GM12891 (cell line): ENCODE results near the gene BAK1.

ENCODE experiments used
- POLR2A ChIP-seq: IDR thresholded peaks from 2 replicates; pipeline ENCODE4 v1.6.1; 2011; ENCODE audit warnings: low read depth, low read length, control low read depth
- TAF1 ChIP-seq: IDR thresholded peaks from 2 replicates; pipeline ENCODE4 v1.6.1; 2011; ENCODE audit warnings: low read depth, low read length, control low read depth

DNA sequence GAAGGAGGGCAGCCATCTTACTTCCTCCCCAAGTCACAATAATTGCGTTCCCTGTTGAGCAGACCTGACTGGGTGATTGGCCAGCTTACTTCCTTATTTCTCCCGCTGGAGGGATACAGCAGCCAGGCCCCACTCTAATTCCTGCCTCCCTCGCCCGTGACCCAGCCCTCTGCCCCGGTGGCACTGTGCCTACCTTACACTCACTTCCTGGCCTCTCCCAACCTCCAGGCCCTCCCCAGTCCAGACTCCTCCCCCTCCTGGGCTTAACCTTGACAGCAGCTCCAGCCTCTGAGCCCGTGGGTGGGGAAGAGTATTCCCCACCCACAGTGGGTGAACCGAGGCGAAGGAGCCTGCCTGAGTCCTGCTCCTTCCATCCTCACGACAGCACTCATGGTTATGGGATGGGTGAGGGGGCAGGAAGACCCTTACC lies 3.0 kb downstream of the BAK1 start:
- TF ChIP-seq POLR2A (no peak), TAF1 (no peak)
